OCI-LY1 (cell line): ENCODE data around the gene SAP30L.

Experiments used
- H2AFZ ChIP-seq: fragments of 200-600 bp; sonication (generic), shearing (Covaris generic); 2 replicates; pipeline ENCODE4 v1.6.0; 2014; ENCODE audit warnings: antibody characterized with exemption, mild to moderate bottlenecking, low read length
- H3F3A ChIP-seq: fragments of 200-600 bp; sonication (generic), shearing (Covaris generic); 2 replicates; pipeline ENCODE4 v1.6.0; 2014; ENCODE audit warnings: mild to moderate bottlenecking, antibody characterized with exemption, low read length, moderate library complexity; ENCODE audit not compliant: insufficient read depth
- H3K27ac ChIP-seq: fragments of 200-600 bp; sonication (generic); 2 replicates; pipeline ENCODE4 v1.5.1; 2014; ENCODE audit warnings: low read length, mixed run types, mild to moderate bottlenecking, low read depth; ENCODE audit not compliant: poor library complexity, severe bottlenecking
- H3K27me3 ChIP-seq: fragments of 200-600 bp; sonication (generic); 2 replicates; pipeline ENCODE4 v1.6.0; 2014; ENCODE audit warnings: antibody characterized with exemption, mild to moderate bottlenecking, low read length, moderate library complexity; ENCODE audit not compliant: insufficient read depth
- H3K36me3 ChIP-seq: fragments of 200-600 bp; sonication (generic); 2 replicates; pipeline ENCODE4 v1.6.1; 2014; ENCODE audit warnings: mild to moderate bottlenecking, antibody characterized with exemption, low read length, moderate library complexity, mixed read lengths; ENCODE audit not compliant: insufficient read depth
- H3K4me1 ChIP-seq: fragments of 200-600 bp; sonication (generic); 2 replicates; pipeline ENCODE4 v1.5.1; 2014; ENCODE audit warnings: mild to moderate bottlenecking, low read length, moderate library complexity; ENCODE audit not compliant: insufficient read depth, severe bottlenecking
- H3K4me2 ChIP-seq: fragments of 200-600 bp; sonication (generic), shearing (Covaris generic); 2 replicates; pipeline ENCODE4 v1.6.1; 2014; ENCODE audit warnings: low read length
- H3K4me3 ChIP-seq: fragments of 200-600 bp; sonication (generic); 2 replicates; pipeline ENCODE4 v1.5.1; 2014; ENCODE audit warnings: low read length, low read depth, mild to moderate bottlenecking, mixed read lengths; ENCODE audit not compliant: poor library complexity, severe bottlenecking
- H3K79me2 ChIP-seq: fragments of 200-600 bp; shearing (Covaris generic); 2 replicates; pipeline ENCODE4 v1.6.1; 2016; ENCODE audit warnings: mixed run types, low read length, mixed read lengths; ENCODE audit not compliant: insufficient read depth
- H3K9ac ChIP-seq: fragments of 200-600 bp; sonication (generic), shearing (Covaris generic); 2 replicates; pipeline ENCODE4 v1.6.1; 2014; ENCODE audit warnings: mild to moderate bottlenecking, low read length, mixed read lengths
- H3K9me2 ChIP-seq: fragments of 200-600 bp; sonication (generic), shearing (Covaris generic); 2 replicates; pipeline ENCODE4 v1.6.1; 2014; ENCODE audit warnings: low read depth, mild to moderate bottlenecking, low read length, mixed read lengths
- H3K9me3 ChIP-seq: fragments of 200-600 bp; shearing (Covaris generic); 2 replicates; pipeline ENCODE4 v1.6.1; 2014; ENCODE audit warnings: low read length, mixed read lengths
- H4K20me1 ChIP-seq: fragments of 200-600 bp; sonication (generic), shearing (Covaris generic); 2 replicates; pipeline ENCODE4 v1.6.0; 2016; ENCODE audit warnings: mild to moderate bottlenecking, low read length; ENCODE audit not compliant: insufficient read depth
- EZH2 ChIP-seq: fragments of 200-600 bp; sonication (generic), shearing (Covaris generic); IDR thresholded peaks from 2 replicates; pipeline ENCODE4 v1.8.0; 2017; ENCODE audit warnings: borderline replicate concordance, mixed run types, mild to moderate bottlenecking, antibody characterized with exemption, low read length, moderate library complexity, mixed read lengths
- TF ChIP-seq, protein P1 (sequence below): fragments of 200-600 bp; sonication (generic), shearing (Covaris generic); IDR thresholded peaks from 2 replicates; pipeline ENCODE4 v1.5.1; 2017; ENCODE audit warnings: mild to moderate bottlenecking, antibody characterized with exemption, low read length, moderate library complexity, mixed read lengths

Gene SAP30L

DNA sequence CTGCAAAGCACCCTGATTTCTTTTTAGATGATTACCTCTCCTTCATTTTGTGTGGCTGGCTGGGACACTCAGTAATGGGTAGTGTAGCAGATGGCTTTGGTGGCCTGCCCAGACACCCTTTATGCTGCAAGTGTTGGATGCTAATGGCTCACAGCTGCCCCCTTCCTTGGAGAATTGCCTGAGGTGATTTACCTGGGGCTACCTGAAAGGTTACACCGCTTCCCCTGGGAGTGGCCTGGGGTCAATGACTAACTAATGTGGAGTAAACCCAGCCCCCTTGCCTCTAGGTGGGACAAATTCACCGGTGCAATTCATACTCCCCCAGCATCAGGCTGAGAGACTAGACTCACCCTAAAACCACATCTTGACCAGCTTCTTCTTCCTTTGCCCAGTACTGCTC is 55.8 kb downstream of the SAP30L start:
- Histone ChIP-seq H3F3A (no peaks in the 10 kb centered on the region), H3K4me1 (peaks cover 10% of the 10 kb centered on the region), H3K79me2 (no peaks in the 10 kb centered on the region), H3K27ac (no peak overlapping the region), H3K9me2 (no peaks in the 10 kb centered on the region), H4K20me1 (no peaks in the 10 kb centered on the region), H2AFZ (no peak overlapping the region), H3K27me3 (no peaks in the 10 kb centered on the region), H3K4me2 (no peak overlapping the region), H3K36me3 (no peaks in the 10 kb centered on the region), H3K9me3 (no peaks in the 10 kb centered on the region), H3K9ac (no peak overlapping the region), H3K4me3 (no peak overlapping the region)
- TF ChIP-seq, protein P1, sequence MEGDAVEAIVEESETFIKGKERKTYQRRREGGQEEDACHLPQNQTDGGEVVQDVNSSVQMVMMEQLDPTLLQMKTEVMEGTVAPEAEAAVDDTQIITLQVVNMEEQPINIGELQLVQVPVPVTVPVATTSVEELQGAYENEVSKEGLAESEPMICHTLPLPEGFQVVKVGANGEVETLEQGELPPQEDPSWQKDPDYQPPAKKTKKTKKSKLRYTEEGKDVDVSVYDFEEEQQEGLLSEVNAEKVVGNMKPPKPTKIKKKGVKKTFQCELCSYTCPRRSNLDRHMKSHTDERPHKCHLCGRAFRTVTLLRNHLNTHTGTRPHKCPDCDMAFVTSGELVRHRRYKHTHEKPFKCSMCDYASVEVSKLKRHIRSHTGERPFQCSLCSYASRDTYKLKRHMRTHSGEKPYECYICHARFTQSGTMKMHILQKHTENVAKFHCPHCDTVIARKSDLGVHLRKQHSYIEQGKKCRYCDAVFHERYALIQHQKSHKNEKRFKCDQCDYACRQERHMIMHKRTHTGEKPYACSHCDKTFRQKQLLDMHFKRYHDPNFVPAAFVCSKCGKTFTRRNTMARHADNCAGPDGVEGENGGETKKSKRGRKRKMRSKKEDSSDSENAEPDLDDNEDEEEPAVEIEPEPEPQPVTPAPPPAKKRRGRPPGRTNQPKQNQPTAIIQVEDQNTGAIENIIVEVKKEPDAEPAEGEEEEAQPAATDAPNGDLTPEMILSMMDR = no peak
- no peak for TF ChIP-seq EZH2

DNA sequence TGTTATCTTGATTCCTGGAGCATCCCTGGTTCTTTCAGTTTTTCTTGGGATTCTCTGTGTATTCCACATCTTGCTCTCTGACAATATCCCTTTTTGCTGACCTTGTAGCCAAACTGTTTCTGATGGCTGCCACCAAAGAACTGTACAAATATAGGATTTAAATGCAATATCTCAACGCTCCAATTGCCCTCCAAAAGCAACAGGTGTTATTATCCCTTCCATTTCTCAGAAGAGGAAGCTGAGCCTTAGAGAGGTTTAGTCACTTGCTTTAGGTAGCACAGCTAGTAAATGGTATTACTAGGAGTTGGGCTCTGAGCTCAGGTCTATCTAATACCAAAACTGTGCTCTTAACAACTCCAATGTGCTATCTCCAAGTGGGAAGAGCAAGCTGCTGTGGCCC is 56.4 kb downstream of the SAP30L start:
- Histone ChIP-seq H3K4me2 (no peak overlapping the region), H4K20me1 (no peaks in the 10 kb centered on the region), H3K4me3 (no peak overlapping the region), H2AFZ (no peak overlapping the region), H3F3A (no peaks in the 10 kb centered on the region), H3K27me3 (no peaks in the 10 kb centered on the region), H3K79me2 (no peaks in the 10 kb centered on the region), H3K4me1 (peaks cover 10% of the 10 kb centered on the region), H3K27ac (no peak overlapping the region), H3K36me3 (no peaks in the 10 kb centered on the region), H3K9me2 (no peaks in the 10 kb centered on the region), H3K9me3 (no peaks in the 10 kb centered on the region), H3K9ac (no peak overlapping the region)
- TF ChIP-seq EZH2 = no peak
- TF ChIP-seq, protein P1 = no peak

DNA sequence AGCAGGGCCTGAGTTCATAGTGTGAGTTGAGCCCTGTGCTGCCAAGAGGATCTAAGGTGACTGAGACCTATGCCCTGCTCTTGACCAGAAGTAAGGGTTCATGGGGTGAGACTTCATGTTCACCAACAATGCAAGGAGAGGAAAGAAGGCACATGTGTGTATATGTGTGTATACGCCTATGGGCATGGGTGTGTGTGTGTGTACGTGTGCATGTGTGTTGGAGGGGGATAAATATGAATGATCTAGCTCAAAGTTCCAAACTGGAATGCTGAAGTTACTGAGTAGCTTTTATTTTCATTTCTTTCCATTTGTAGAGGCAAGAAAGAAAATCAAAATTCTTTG is 57.9 kb downstream of the SAP30L start:
- H3K9me2 ChIP-seq = no peaks in the 10 kb centered on the region
- no peaks in the 10 kb centered on the region for H3K79me2 ChIP-seq
- TF ChIP-seq EZH2 = no peak
- TF ChIP-seq, protein P1 = no peak
- H3K27ac ChIP-seq = no peak overlapping the region
- no peaks in the 10 kb centered on the region for H3K27me3 ChIP-seq
- no peak overlapping the region for H3K9ac ChIP-seq
- no peaks in the 10 kb centered on the region for H3K9me3 ChIP-seq
- no peaks in the 10 kb centered on the region for H3F3A ChIP-seq
- H3K4me2 ChIP-seq = peak overlapping the region; percentile 47; the same call in 1 of the 2 replicates
- H2AFZ ChIP-seq = no peak overlapping the region
- no peaks in the 10 kb centered on the region for H3K36me3 ChIP-seq
- no peak overlapping the region for H3K4me3 ChIP-seq
- H3K4me1 ChIP-seq = peaks cover 10% of the 10 kb centered on the region
- no peaks in the 10 kb centered on the region for H4K20me1 ChIP-seq
